Left renal cortex interstitium (tissue), 4 donors: ENCODE data around the gene PNMA8C. TPM values are rescaled to one million over a fixed set of nuclear protein-coding genes. Genes with fewer than 3 reads are reported as not detected.

Experiments used
- polyA plus RNA-seq, 4 donors: library from polyadenylated mRNA; unstranded; fragments of 120-200 nt; gene quantifications; one replicate each; pipeline ENCODE4 v1.2.1, GENCODE V29; 2013; ENCODE audit not compliant: insufficient read length in 4 of 4

The PNMA8C gene
- polyA plus RNA-seq, 4 donors = 0.58 to 0.74 (median 0.69) TPM

Other genes with a start within 250 kb of the PNMA8C start
- gene IGFL1, start 199.2 kb downstream of the PNMA8C start, polyA plus RNA-seq = not detected
- gene HIF3A, start 131.9 kb downstream of the PNMA8C start, polyA plus RNA-seq = 10 to 100 TPM; 26.5 to 76.0 (median 49.9) TPM
- gene PPP5C, start 81.8 kb downstream of the PNMA8C start, polyA plus RNA-seq = 100 to 1,000 TPM in 2 of 4 donors, 10 to 100 TPM in 2; 92.2 to 116 (median 107) TPM
- 10 to 100 TPM; 52.0 to 76.4 (median 60.9) TPM for gene CCDC8, start 15.4 kb downstream of the PNMA8C start, polyA plus RNA-seq
- 10 to 100 TPM; 45.6 to 75.2 (median 50.6) TPM for gene PNMA8A, start 42.6 kb upstream of the PNMA8C start, polyA plus RNA-seq
- 1 to 10 TPM; 3.9 to 7.4 (median 5.0) TPM for gene PNMA8B, start 66.9 kb upstream of the PNMA8C start, polyA plus RNA-seq
- 100 to 1,000 TPM; 405 to 493 (median 431) TPM for gene CALM3, start 172.4 kb upstream of the PNMA8C start, polyA plus RNA-seq
- 1 to 10 TPM; 2.1 to 3.1 (median 2.5) TPM for gene PTGIR, start 196.2 kb upstream of the PNMA8C start, polyA plus RNA-seq
- 1 to 10 TPM; 1.2 to 7.7 (median 4.1) TPM for gene GNG8, start 207.3 kb upstream of the PNMA8C start, polyA plus RNA-seq
- 10 to 100 TPM; 24.0 to 33.8 (median 30.0) TPM for gene DACT3, start 232.2 kb upstream of the PNMA8C start, polyA plus RNA-seq